HG03103 (cell line): ENCODE data around the gene EMSY.
"Not testable (repeated sequence)": the region's sequence is repeated elsewhere in the genome, so short reads cannot be mapped to it uniquely, and the experiment has no call there.

ENCODE experiments used
- ATAC-seq: cut with Tn5 transposase; IDR thresholded peaks from one replicate; pipeline ENCODE4 v1.9.1; 2021; ENCODE audit warnings: low read depth; ENCODE audit not compliant: unreplicated experiment

The EMSY gene

GRCh38 chr11:76444384-76445120 lies at the start of gene EMSY:
TSS of gene EMSY (plus strand) at chr11:76445018. CDS start at chr11:76446939, 1,921 bp downstream.
- ATAC-seq: peak; percentile 95

- ATAC-seq: no peak
Measured at GRCh38 chr11:76395296-76395695, 49.5 kb upstream of the EMSY start.

GRCh38 chr11:76397383-76397782 lies 47.4 kb upstream of the EMSY start:
- no peak for ATAC-seq

GRCh38 chr11:76400967-76401366 lies 43.9 kb upstream of the EMSY start:
- ATAC-seq: no peak

GRCh38 chr11:76401484-76401883 lies 43.3 kb upstream of the EMSY start:
- ATAC-seq: not testable (repeated sequence)

GRCh38 chr11:76406359-76406758 lies 38.5 kb upstream of the EMSY start:
- ATAC-seq: no peak

GRCh38 chr11:76408171-76408965 lies 36.5 kb upstream of the EMSY start:
- no peak for ATAC-seq

- ATAC-seq: no peak
Measured at GRCh38 chr11:76410851-76411357, 33.9 kb upstream of the EMSY start.

- no peak for ATAC-seq
Measured at GRCh38 chr11:76415073-76415472, 29.7 kb upstream of the EMSY start.

GRCh38 chr11:76419896-76420295 lies 24.9 kb upstream of the EMSY start:
- ATAC-seq: no peak

- ATAC-seq: no peak
Measured at GRCh38 chr11:76424379-76424778, 20.4 kb upstream of the EMSY start.

GRCh38 chr11:76424891-76425290 lies 19.9 kb upstream of the EMSY start:
- ATAC-seq: no peak

GRCh38 chr11:76426660-76427059 lies 18.2 kb upstream of the EMSY start:
- ATAC-seq: no peak

GRCh38 chr11:76436020-76436419 lies 8.8 kb upstream of the EMSY start:
- ATAC-seq: no peak

- no peak for ATAC-seq
Measured at GRCh38 chr11:76443268-76443980, 1.4 kb upstream of the EMSY start.

GRCh38 chr11:76444065-76444383 lies 794 bp upstream of the EMSY start:
- ATAC-seq: no peak

GRCh38 chr11:76445121-76446084 lies 585 bp downstream of the EMSY start:
- ATAC-seq: no peak

GRCh38 chr11:76448506-76448905 lies 3.7 kb downstream of the EMSY start:
- no peak for ATAC-seq

- ATAC-seq: no peak
Measured at GRCh38 chr11:76453248-76453647, 8.4 kb downstream of the EMSY start.

GRCh38 chr11:76455331-76455730 lies 10.5 kb downstream of the EMSY start:
- ATAC-seq: no peak
